Tibial nerve (tissue), 4 donors: Measurements from ENCODE around the gene PTPA.

Experiments
- CTCF ChIP-seq, 5 experiments: fragments of 200-600 bp in 3 of 5; fragments of 450-650 bp in 2 of 5; sonication (generic) in 3 of 5; IDR thresholded peaks; one replicate each; pipeline ENCODE4 v1.5.1; 2016 to 2019; ENCODE audit warnings: antibody characterized with exemption in 5 of 5, mild to moderate bottlenecking in 3 of 5, moderate library complexity in 2 of 5
- EP300 ChIP-seq, 2 donors: sonication (generic); formaldehyde crosslinking; IDR thresholded peaks; one replicate each; pipeline ENCODE4 v1.6.1; 2017; ENCODE audit warnings: antibody characterized with exemption in 2 of 2, mild to moderate bottlenecking in 1 of 2

GRCh38 chr9:129071526-129072126, 39.6 kb upstream of the PTPA start:
- TF ChIP-seq CTCF (IDR thresholded peaks at IDR 0.05) (no peak), EP300 (IDR thresholded peaks at IDR 0.05) (no peak)
